SK-N-MC (cell line): ENCODE measurements around the gene IL7R.

Experiments used
- DNase-seq: peaks from one replicate; pipeline ENCODE4 v3.0.0-alpha.2; 2011; ENCODE audit warnings: low read depth, low spot score
- H3K27ac ChIP-seq: fragments of 200-600 bp; sonication (generic); 2 replicates; pipeline ENCODE4 v1.5.1; 2016; ENCODE audit warnings: mixed run types
- H3K36me3 ChIP-seq: fragments of 200-600 bp; sonication (generic); 2 replicates; pipeline ENCODE4 v1.6.1; 2017; ENCODE audit warnings: antibody characterized with exemption, low read length, mixed read lengths; ENCODE audit not compliant: insufficient read depth
- H3K4me3 ChIP-seq: fragments of 200-600 bp; sonication (generic); 2 replicates; pipeline ENCODE4 v1.5.1; 2016
- H3K9ac ChIP-seq: fragments of 200-600 bp; sonication (generic); 2 replicates; pipeline ENCODE4 v1.8.0; 2017; ENCODE audit warnings: mixed run types, mixed read lengths; ENCODE audit not compliant: insufficient read length
- H3K9me3 ChIP-seq: fragments of 200-600 bp; sonication (generic); 2 replicates; pipeline ENCODE4 v1.6.1; 2017; ENCODE audit warnings: low read depth, mild to moderate bottlenecking, antibody characterized with exemption, low read length, moderate library complexity, mixed read lengths
- EZH2 ChIP-seq: fragments of 200-600 bp; sonication (generic); IDR thresholded peaks from one replicate; pipeline ENCODE4 v1.6.1; 2017; ENCODE audit warnings: antibody characterized with exemption
- FOXP2 ChIP-seq: optimal IDR thresholded peaks from 2 replicates; pipeline ENCODE3; 2011; ENCODE audit warnings: mild to moderate bottlenecking, moderate library complexity; ENCODE audit not compliant: insufficient read depth; ENCODE audit errors: extremely low read length, control extremely low read depth
- POLR2AphosphoS5 ChIP-seq: IDR thresholded peaks from 2 replicates; pipeline ENCODE4 v1.6.1; 2012; ENCODE audit warnings: mild to moderate bottlenecking, low read depth, low read length, borderline replicate concordance

The IL7R gene

DNA sequence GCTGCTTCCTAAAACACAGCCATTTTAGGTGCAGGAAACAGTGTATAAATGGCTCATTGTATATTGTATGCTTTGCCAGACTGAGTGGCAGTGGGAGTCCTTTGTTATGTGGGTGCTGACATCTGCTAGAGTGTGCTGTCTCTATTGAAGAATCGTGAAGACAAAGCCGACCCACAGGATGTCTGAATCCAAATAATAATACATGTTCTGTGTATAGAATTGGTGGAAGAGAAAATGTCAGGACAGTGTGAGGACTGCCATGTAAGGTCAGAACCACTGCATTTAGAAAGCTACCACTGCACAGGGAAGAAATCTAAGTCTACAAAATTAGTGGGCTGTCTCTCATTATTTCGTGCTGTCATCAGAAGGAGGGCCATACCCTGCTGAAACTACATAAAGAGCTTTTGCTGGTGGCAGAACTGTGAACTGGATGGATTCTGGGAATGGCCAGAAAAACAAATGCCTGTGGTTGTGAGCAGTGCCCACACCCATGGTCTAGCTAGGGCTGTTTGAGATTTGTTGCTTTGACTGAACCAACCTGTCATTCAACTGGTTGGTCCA is 2.5 kb downstream of the IL7R start:
- no peaks in the 10 kb centered on the region for H3K9me3 ChIP-seq
- TF ChIP-seq FOXP2 (no peak), POLR2AphosphoS5 (no peak), EZH2 (no peak)
- H3K4me3 ChIP-seq = no peak overlapping the region
- no peak overlapping the region for H3K9ac ChIP-seq
- no peak for DNase-seq
- no peaks in the 10 kb centered on the region for H3K36me3 ChIP-seq
- H3K27ac ChIP-seq = no peak overlapping the region

DNA sequence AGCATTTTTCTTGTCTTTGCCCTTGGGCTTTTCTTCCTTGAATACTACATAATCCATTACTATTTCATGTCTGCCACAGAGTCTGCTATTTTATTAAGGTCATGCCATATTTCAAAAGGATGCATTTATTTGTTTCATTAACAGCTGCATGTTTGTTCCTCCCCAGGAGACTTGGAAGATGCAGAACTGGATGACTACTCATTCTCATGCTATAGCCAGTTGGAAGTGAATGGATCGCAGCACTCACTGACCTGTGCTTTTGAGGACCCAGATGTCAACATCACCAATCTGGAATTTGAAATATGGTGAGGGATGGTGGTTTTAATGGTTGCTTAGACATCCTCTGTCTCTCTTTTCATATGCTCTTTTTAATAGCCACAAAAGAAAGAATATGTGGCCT is 4.0 kb downstream of the IL7R start:
- no peak overlapping the region for H3K9ac ChIP-seq
- no peak overlapping the region for H3K27ac ChIP-seq
- H3K9me3 ChIP-seq = no peaks in the 10 kb centered on the region
- no peak overlapping the region for H3K4me3 ChIP-seq
- H3K36me3 ChIP-seq = no peaks in the 10 kb centered on the region
- TF ChIP-seq EZH2 (no peak), POLR2AphosphoS5 (no peak)
- no peak for DNase-seq

DNA sequence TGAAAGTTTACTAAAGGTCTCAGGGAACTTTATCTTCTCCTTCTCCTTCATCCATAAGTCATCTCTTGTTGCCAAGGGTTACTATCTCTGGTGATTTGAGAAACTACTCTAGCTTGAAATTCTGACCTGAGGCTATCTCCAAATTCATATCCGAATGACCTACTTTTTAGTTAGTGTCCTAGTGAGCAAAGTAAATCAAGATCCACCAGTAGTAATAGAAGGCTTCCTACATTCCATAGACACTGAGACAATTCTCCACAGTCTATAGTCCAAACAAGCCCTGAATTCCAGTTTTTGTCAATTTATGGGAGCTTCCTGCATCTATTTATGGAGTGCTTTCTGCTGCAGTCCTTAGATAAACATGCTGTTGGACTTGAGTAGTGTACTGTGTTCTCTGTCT is 5.0 kb downstream of the IL7R start:
- no peak overlapping the region for H3K27ac ChIP-seq
- no peak overlapping the region for H3K9ac ChIP-seq
- H3K9me3 ChIP-seq = no peaks in the 10 kb centered on the region
- DNase-seq = no peak
- H3K36me3 ChIP-seq = no peaks in the 10 kb centered on the region
- no peak overlapping the region for H3K4me3 ChIP-seq
- TF ChIP-seq EZH2 = no peak
- TF ChIP-seq POLR2AphosphoS5 = no peak
- no peak for TF ChIP-seq FOXP2

DNA sequence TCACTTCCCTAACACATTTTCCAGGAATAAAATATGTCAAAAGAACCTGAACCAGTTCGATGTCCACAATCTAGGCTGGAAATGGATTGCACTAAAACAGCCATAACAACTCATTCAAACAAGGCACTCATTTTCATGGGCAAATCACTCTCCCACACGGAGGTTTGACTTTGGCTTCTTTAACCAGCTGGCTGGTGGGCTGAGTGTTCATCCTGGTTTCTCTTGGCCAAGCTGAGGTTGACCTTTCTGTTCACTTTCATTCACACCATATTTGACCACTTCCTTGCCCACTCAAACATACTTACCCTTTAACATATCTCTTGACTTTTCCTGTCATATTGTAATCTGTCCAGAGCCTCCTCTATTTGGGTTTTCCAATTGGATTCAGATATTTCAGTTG is 5.4 kb downstream of the IL7R start:
- no peak for TF ChIP-seq POLR2AphosphoS5
- TF ChIP-seq FOXP2 = no peak
- TF ChIP-seq EZH2 = no peak
- Histone ChIP-seq H3K36me3 (no peaks in the 10 kb centered on the region), H3K4me3 (no peak overlapping the region), H3K9ac (no peak overlapping the region), H3K9me3 (no peaks in the 10 kb centered on the region), H3K27ac (no peak overlapping the region)
- no peak for DNase-seq

DNA sequence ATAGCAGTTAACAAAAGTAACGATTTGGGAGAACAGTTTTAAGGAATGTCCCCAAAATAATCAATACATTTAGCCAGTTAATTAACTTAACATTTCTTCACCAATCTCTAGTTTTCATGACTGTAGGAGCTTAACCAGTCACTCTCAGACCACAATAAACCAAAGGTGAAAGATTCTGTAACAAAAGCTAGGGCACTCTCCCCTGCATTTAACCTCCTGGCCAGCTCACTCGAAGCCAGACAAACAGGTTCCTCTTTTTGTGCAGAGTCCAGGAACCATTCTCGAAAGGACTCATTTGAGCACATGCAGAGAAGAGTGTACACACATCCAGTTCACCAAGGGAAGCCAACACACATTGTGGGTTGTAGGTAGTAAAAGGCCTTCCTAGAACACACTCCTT is 6.5 kb downstream of the IL7R start:
- no peaks in the 10 kb centered on the region for H3K36me3 ChIP-seq
- H3K27ac ChIP-seq = no peak overlapping the region
- DNase-seq = no peak
- TF ChIP-seq EZH2 = no peak
- TF ChIP-seq FOXP2 = no peak
- TF ChIP-seq POLR2AphosphoS5 = no peak
- H3K9ac ChIP-seq = no peak overlapping the region
- no peak overlapping the region for H3K4me3 ChIP-seq
- no peaks in the 10 kb centered on the region for H3K9me3 ChIP-seq

DNA sequence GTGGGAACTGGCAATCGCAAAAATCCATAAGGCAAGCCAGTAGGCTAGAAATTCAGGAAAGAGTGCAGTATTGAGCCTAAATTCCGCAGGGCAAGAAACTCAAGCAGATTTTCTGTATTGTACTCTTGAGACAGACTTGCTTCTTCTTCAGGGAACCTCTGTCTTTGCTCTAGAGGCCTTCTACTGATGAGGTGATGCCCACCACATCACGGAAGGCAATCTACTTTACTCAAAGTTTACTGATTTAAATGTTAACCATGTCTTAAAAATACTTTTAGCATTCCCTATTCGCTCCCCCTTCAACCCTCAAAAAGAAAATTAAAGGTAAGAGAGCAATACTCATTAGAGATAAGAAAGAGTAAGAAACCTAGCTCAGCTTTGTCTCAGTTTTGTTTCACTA is 11.3 kb downstream of the IL7R start:
- no peak overlapping the region for H3K9ac ChIP-seq
- H3K9me3 ChIP-seq = no peaks in the 10 kb centered on the region
- TF ChIP-seq EZH2 (no peak), FOXP2 (no peak), POLR2AphosphoS5 (no peak)
- H3K36me3 ChIP-seq = no peaks in the 10 kb centered on the region
- DNase-seq = no peak
- no peak overlapping the region for H3K27ac ChIP-seq
- no peak overlapping the region for H3K4me3 ChIP-seq

DNA sequence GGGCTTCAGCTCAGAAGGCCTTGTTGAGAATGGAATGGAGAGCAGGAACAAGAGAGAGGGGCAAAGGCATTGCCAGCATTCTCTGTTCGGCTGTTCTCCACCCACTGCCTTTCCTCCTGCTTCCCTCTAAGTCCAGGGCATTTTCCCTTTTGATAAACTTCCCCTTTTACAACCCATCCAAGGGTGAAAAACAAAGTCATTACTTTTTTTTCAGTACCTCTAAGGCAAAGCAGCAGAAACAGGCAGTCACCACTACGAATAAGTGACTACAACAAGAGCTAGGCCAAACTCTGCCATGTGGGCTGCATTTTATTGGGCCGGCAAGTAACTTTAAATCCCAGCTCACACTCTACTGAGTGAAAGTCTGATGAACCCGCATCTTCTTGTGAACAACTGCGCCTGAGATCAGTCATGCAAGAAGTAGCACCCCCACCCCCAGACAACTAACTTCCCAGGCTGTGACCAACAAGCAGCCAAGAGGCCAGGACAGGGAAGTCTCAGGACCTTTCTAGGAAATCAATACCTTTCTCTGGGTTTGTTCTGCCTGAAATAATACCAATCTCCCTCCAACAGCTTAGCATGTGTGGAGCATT is 13.1 kb downstream of the IL7R start:
- Histone ChIP-seq H3K27ac (no peak overlapping the region), H3K36me3 (no peaks in the 10 kb centered on the region), H3K9ac (no peak overlapping the region), H3K9me3 (no peaks in the 10 kb centered on the region), H3K4me3 (no peak overlapping the region)
- DNase-seq = no peak
- no peak for TF ChIP-seq EZH2
- TF ChIP-seq FOXP2 = no peak
- no peak for TF ChIP-seq POLR2AphosphoS5

DNA sequence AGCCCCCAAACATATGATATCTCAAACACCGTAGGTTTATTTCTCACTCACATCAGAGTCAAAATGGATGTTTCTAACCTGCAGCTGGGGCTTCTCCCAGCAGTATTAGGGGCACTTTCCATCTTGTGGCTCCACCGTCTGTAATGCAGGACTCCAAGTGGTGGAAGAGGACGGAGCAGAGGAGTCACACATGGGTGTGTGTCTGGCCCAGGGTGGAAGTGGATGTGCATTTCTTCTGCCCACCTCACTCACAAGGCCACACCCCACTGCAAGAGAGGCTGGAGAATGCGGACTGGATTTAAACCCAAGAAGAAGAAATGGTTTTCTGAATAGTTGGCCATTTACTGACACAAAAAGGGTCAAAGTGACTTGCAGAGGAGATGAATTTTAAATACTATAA is 13.9 kb downstream of the IL7R start:
- Histone ChIP-seq H3K27ac (no peak overlapping the region), H3K36me3 (no peaks in the 10 kb centered on the region), H3K4me3 (no peak overlapping the region), H3K9ac (no peak overlapping the region), H3K9me3 (no peaks in the 10 kb centered on the region)
- no peak for TF ChIP-seq FOXP2
- no peak for DNase-seq

DNA sequence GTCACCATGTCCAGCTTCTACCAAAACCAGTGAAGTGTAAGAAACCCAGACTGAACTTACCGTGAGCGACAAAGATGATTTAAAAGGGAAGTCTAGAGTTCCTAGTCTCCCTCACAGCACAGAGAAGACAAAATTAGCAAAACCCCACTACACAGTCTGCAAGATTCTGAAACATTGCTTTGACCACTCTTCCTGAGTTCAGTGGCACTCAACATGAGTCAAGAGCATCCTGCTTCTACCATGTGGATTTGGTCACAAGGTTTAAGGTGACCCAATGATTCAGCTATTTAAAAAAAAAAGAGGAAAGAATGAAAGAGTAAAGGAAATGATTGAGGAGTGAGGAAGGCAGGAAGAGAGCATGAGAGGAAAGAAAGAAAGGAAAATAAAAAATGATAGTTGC is 19.8 kb downstream of the IL7R start:
- Histone ChIP-seq H3K27ac (no peak overlapping the region), H3K9me3 (no peaks in the 10 kb centered on the region), H3K36me3 (no peaks in the 10 kb centered on the region), H3K9ac (no peak overlapping the region), H3K4me3 (no peak overlapping the region)
- no peak for DNase-seq
- TF ChIP-seq EZH2 (no peak), FOXP2 (no peak), POLR2AphosphoS5 (no peak)
